Neural cell (in vitro differentiated cells): Measurements from ENCODE around the gene NACC2.

Experiments
- EP300 ChIP-seq: fragments of 450-650 bp; conservative IDR thresholded peaks from 2 replicates; pipeline ENCODE4 v1.6.1; 2014; ENCODE audit warnings: antibody characterized with exemption, mild to moderate bottlenecking, moderate library complexity; ENCODE audit not compliant: poor library complexity, severe bottlenecking
- EZH2 ChIP-seq: fragments of 200-600, 300-800 bp; shearing (Covaris generic), sonication (generic); IDR thresholded peaks from 2 replicates; pipeline ENCODE4 v1.6.1; 2014; ENCODE audit warnings: antibody characterized with exemption, low read length, borderline replicate concordance, mild to moderate bottlenecking; ENCODE audit not compliant: insufficient read depth, poor library complexity, severe bottlenecking
- MXI1 ChIP-seq: fragments of 450-650 bp; conservative IDR thresholded peaks from 2 replicates; pipeline ENCODE4 v1.6.1; 2014; ENCODE audit warnings: antibody characterized with exemption, mild to moderate bottlenecking; ENCODE audit not compliant: poor library complexity, severe bottlenecking
- RAD21 ChIP-seq: fragments of 450-650 bp; conservative IDR thresholded peaks from 2 replicates; pipeline ENCODE4 v1.6.1; 2014; ENCODE audit warnings: antibody characterized with exemption, mild to moderate bottlenecking, moderate library complexity
- TF ChIP-seq, protein P1 (sequence below): IDR thresholded peaks from 2 replicates; pipeline ENCODE4 v1.6.1; 2012; ENCODE audit warnings: borderline replicate concordance
- TF ChIP-seq, protein P2 (sequence below): fragments of 450-650 bp; IDR thresholded peaks from 2 replicates; pipeline ENCODE4 v1.5.1; 2014; ENCODE audit warnings: antibody characterized with exemption, mild to moderate bottlenecking, moderate library complexity; ENCODE audit not compliant: poor library complexity, severe bottlenecking

DNA sequence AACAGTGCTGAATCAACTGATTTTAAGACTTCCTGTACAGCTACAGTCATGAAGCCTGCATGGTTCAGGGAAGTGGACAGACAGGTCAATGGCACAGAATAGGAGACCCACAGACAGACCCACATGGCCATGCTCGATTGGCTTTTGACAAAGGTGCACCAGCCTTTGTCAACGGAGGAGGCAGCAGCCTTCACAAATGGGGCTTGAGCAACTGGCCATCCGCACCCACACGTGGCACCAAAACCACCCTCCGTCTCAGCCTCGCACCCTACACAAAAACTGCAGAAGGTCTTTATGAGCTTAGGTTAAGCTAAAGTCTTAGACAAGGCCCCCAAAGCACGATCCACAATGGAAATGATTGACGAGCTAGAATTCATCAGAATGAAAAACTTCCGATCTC is 74.4 kb downstream of the NACC2 start:
- TF ChIP-seq, protein P1, sequence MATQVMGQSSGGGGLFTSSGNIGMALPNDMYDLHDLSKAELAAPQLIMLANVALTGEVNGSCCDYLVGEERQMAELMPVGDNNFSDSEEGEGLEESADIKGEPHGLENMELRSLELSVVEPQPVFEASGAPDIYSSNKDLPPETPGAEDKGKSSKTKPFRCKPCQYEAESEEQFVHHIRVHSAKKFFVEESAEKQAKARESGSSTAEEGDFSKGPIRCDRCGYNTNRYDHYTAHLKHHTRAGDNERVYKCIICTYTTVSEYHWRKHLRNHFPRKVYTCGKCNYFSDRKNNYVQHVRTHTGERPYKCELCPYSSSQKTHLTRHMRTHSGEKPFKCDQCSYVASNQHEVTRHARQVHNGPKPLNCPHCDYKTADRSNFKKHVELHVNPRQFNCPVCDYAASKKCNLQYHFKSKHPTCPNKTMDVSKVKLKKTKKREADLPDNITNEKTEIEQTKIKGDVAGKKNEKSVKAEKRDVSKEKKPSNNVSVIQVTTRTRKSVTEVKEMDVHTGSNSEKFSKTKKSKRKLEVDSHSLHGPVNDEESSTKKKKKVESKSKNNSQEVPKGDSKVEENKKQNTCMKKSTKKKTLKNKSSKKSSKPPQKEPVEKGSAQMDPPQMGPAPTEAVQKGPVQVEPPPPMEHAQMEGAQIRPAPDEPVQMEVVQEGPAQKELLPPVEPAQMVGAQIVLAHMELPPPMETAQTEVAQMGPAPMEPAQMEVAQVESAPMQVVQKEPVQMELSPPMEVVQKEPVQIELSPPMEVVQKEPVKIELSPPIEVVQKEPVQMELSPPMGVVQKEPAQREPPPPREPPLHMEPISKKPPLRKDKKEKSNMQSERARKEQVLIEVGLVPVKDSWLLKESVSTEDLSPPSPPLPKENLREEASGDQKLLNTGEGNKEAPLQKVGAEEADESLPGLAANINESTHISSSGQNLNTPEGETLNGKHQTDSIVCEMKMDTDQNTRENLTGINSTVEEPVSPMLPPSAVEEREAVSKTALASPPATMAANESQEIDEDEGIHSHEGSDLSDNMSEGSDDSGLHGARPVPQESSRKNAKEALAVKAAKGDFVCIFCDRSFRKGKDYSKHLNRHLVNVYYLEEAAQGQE = no peak
- TF ChIP-seq, protein P2, sequence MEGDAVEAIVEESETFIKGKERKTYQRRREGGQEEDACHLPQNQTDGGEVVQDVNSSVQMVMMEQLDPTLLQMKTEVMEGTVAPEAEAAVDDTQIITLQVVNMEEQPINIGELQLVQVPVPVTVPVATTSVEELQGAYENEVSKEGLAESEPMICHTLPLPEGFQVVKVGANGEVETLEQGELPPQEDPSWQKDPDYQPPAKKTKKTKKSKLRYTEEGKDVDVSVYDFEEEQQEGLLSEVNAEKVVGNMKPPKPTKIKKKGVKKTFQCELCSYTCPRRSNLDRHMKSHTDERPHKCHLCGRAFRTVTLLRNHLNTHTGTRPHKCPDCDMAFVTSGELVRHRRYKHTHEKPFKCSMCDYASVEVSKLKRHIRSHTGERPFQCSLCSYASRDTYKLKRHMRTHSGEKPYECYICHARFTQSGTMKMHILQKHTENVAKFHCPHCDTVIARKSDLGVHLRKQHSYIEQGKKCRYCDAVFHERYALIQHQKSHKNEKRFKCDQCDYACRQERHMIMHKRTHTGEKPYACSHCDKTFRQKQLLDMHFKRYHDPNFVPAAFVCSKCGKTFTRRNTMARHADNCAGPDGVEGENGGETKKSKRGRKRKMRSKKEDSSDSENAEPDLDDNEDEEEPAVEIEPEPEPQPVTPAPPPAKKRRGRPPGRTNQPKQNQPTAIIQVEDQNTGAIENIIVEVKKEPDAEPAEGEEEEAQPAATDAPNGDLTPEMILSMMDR = no peak
- TF ChIP-seq EP300 (no peak), RAD21 (no peak), MXI1 (no peak), EZH2 (no peak)
